ENCODE data around the gene CST3.

- TF ChIP-seq CHD2 (IDR thresholded peaks at IDR 0.05; ENCODE audit: low read length, partially characterized antibody) (no peak), CTCF (IDR thresholded peaks at IDR 0.05) (no peak), SREBF2 (IDR thresholded peaks at IDR 0.05) (no peak), POLR2A (IDR thresholded peaks at IDR 0.05; ENCODE audit: low read length) (no peak), CEBPB (IDR thresholded peaks at IDR 0.05) (no peak), HMGXB4 (CRISPR knock-in tag; IDR thresholded peaks at IDR 0.05; ENCODE audit: borderline replicate concordance) (no peak), KDM1A (IDR thresholded peaks at IDR 0.05; ENCODE audit: low read depth) (no peak), RAD21 (conservative IDR thresholded peaks at IDR 0.05 in 1 of 2, IDR thresholded peaks at IDR 0.05 in 1 of 2) (no peak), USF2 (IDR thresholded peaks at IDR 0.05) (no peak)
Measured at GRCh38 chr20:23623666-23624323, 14.0 kb downstream of the CST3 start.
